ENCODE data around the gene SUPT20HL1.
"Not testable (repeated sequence)": the region's sequence is repeated elsewhere in the genome, so short reads cannot be mapped to it uniquely, and the experiment has no call there.

DNA sequence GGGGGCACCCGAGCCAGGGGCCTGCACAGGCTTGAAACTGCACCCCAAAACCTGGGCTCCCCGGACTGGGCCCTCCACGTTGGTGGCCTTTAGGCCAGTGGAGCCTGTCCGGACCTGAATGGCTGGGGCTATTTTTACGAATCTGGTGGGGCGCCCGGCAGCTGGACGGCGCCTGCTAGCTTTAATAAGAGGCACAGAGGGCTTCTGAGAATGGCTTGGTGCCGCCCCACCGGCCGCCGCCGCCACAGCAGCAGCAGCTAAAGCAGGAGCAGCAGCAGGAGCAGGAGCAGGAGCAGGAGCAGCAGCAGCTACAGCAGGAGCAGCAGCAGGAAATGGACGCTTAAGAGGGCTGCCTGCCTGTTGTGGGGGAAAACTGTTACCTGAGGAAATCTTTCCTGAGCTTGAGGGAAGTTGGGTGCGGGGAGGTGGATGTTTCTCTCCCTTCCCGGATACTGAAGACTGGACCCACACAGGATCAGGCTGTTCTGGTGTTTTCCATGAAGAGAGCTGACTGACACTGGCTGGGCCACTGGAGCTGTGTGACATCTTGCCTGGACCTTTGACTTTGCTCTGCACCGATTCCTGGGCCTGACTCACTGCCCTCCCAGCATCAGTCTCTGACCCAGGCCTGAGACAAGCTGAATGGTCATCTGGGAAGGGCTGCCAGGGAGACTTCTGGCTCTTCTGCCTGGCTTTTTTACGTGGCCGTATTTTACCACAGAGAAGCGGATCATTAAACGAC, 48.8 kb upstream of the SUPT20HL1 start:
- TF ChIP-seq, protein P1, sequence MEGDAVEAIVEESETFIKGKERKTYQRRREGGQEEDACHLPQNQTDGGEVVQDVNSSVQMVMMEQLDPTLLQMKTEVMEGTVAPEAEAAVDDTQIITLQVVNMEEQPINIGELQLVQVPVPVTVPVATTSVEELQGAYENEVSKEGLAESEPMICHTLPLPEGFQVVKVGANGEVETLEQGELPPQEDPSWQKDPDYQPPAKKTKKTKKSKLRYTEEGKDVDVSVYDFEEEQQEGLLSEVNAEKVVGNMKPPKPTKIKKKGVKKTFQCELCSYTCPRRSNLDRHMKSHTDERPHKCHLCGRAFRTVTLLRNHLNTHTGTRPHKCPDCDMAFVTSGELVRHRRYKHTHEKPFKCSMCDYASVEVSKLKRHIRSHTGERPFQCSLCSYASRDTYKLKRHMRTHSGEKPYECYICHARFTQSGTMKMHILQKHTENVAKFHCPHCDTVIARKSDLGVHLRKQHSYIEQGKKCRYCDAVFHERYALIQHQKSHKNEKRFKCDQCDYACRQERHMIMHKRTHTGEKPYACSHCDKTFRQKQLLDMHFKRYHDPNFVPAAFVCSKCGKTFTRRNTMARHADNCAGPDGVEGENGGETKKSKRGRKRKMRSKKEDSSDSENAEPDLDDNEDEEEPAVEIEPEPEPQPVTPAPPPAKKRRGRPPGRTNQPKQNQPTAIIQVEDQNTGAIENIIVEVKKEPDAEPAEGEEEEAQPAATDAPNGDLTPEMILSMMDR (conservative IDR thresholded peaks at IDR 0.05), result not testable (repeated sequence)
- TF ChIP-seq EZH2 (IDR thresholded peaks at IDR 0.05; ENCODE audit: low read depth), result not testable (repeated sequence)

Data from PC-9 (cell line).